Smooth muscle cell of the coronary artery (primary cell): Measurements from ENCODE around the gene PAPOLG. TPM values are rescaled to one million over a fixed set of nuclear protein-coding genes. Genes with fewer than 3 reads are reported as not detected.

Source experiments
- total RNA-seq: library from RNA; depleted of rRNA; stranded (reverse); fragments of >200 nt; gene quantifications from 2 replicates; pipeline ENCODE4 v1.2.3, GENCODE V29; 2014; ENCODE audit warnings: low replicate concordance

Gene PAPOLG
- 5.3 and 7.7 TPM in 2 replicates for total RNA-seq

GRCh38 chr2:60756097-60757087, at the start of gene PAPOLG:
PAPOLG (plus strand) TSS chr2:60756268; CDS start chr2:60756479, 211 bp downstream.

Other genes with a start within 250 kb of the PAPOLG start
- 0.08 and 0.12 TPM in 2 replicates for gene BCL11A, start 202.6 kb upstream of the PAPOLG start, total RNA-seq
- gene REL, start 125.3 kb downstream of the PAPOLG start, total RNA-seq = 2.1 and 2.8 TPM in 2 replicates